SK-N-SH (cell line): Measurements from ENCODE around the gene NOSTRIN. TPM values are rescaled to one million over a fixed set of nuclear protein-coding genes. Genes with fewer than 3 reads are reported as not detected.

Experiments used
- CTCF ChIA-PET: fragments of 300-600, 350-600 bp; formaldehyde crosslinking; extraction: SDS; loops from one replicate; lab custom pipeline; 2021; lab: Yijun Ruan, JAX
- POLR2A ChIA-PET: fragments of 350-600 bp; sonication (Branson Sonifier 250); formaldehyde crosslinking; extraction: SDS; loops from one replicate; lab custom pipeline; 2020; ENCODE audit warnings: antibody characterized with exemption, inconsistent platforms; lab: Yijun Ruan, JAX
- DNase-seq: peaks from one replicate; pipeline ENCODE4 v3.0.0; 2012
- H2AFZ ChIP-seq: fragments of 200-600 bp; sonication (generic); 2 replicates; pipeline ENCODE4 v1.8.1; 2016; ENCODE audit warnings: antibody characterized with exemption, mild to moderate bottlenecking, low read depth
- H3F3A ChIP-seq: fragments of 200-600 bp; sonication (generic); replicated peaks from 2 replicates; pipeline ENCODE3; 2016; ENCODE audit warnings: antibody characterized with exemption, mild to moderate bottlenecking; ENCODE audit not compliant: insufficient read depth
- H3K27ac ChIP-seq, 2 experiments: fragments of 200-500 bp in 1 of 2; fragments of 200-600 bp in 1 of 2; sonication (Bioruptor generic) in 1 of 2; sonication (generic), shearing (Covaris generic) in 1 of 2; 2 replicates each; pipeline versions ENCODE4 v1.5.1 to v1.6.1; 2014 to 2016; ENCODE audit warnings: low read depth in 2 of 2, inconsistent platforms in 1 of 2, low read length in 1 of 2, mild to moderate bottlenecking in 1 of 2, mixed read lengths in 1 of 2
- H3K27me3 ChIP-seq: fragments of 200-600 bp; sonication (generic), shearing (Covaris generic); 2 replicates; pipeline ENCODE4 v1.6.1; 2016; ENCODE audit warnings: mixed run types; ENCODE audit not compliant: insufficient read depth
- H3K36me3 ChIP-seq, 2 experiments: fragments of 200-500 bp in 1 of 2; fragments of 200-600 bp in 1 of 2; sonication (Bioruptor generic) in 1 of 2; sonication (generic) in 1 of 2; replicated peaks in 1 of 2; 2 replicates each; pipeline versions ENCODE3 to v1.5.1; 2014 to 2016; ENCODE audit warnings: low read length in 1 of 2, mild to moderate bottlenecking in 1 of 2; ENCODE audit not compliant: insufficient read depth in 2 of 2, control insufficient read depth in 1 of 2
- H3K4me1 ChIP-seq, 2 experiments: fragments of 200-500 bp in 1 of 2; fragments of 200-600 bp in 1 of 2; sonication (Bioruptor generic) in 1 of 2; sonication (generic), shearing (Covaris generic) in 1 of 2; 2 replicates each; pipeline versions ENCODE4 v1.5.1 to v1.6.1; 2014 to 2016; ENCODE audit warnings: low read depth in 1 of 2, low read length in 1 of 2, mixed run types in 1 of 2; ENCODE audit not compliant: insufficient read depth in 2 of 2, control insufficient read depth in 1 of 2
- H3K4me2 ChIP-seq: fragments of 200-600 bp; sonication (generic), shearing (Covaris generic); 2 replicates; pipeline ENCODE4 v1.6.1; 2017; ENCODE audit warnings: mixed run types
- H3K4me3 ChIP-seq, 2 experiments: fragments of 200-500 bp in 1 of 2; fragments of 200-600 bp in 1 of 2; sonication (Bioruptor generic) in 1 of 2; sonication (generic), shearing (Covaris generic) in 1 of 2; 2 replicates each; pipeline versions ENCODE4 v1.5.1 to v1.8.1; 2014 to 2016; ENCODE audit warnings: low read depth in 2 of 2, inconsistent platforms in 1 of 2, low read length in 1 of 2, mild to moderate bottlenecking in 1 of 2, mixed read lengths in 1 of 2, moderate library complexity in 1 of 2
- H3K79me2 ChIP-seq: fragments of 200-600 bp; sonication (generic); 2 replicates; pipeline ENCODE4 v1.8.1; 2017; ENCODE audit warnings: mild to moderate bottlenecking; ENCODE audit not compliant: insufficient read depth
- H3K9ac ChIP-seq: fragments of 200-600 bp; sonication (generic); 2 replicates; pipeline ENCODE4 v1.6.1; 2017; ENCODE audit warnings: mixed run types
- H3K9me2 ChIP-seq: fragments of 200-600 bp; sonication (generic); 2 replicates; pipeline ENCODE4 v1.6.1; 2017; ENCODE audit warnings: mixed run types
- H3K9me3 ChIP-seq: fragments of 200-600 bp; sonication (generic); 2 replicates; pipeline ENCODE4 v1.6.1; 2017; ENCODE audit warnings: mixed run types, mild to moderate bottlenecking, moderate library complexity
- H4K20me1 ChIP-seq: fragments of 200-600 bp; sonication (generic); 2 replicates; pipeline ENCODE4 v1.6.1; 2017; ENCODE audit warnings: mild to moderate bottlenecking, mixed run types; ENCODE audit not compliant: insufficient read depth
- CHD2 ChIP-seq: fragments of 150-350 bp; IDR thresholded peaks from 2 replicates; pipeline ENCODE4 v1.6.1; 2018; ENCODE audit warnings: low read length; ENCODE audit not compliant: partially characterized antibody
- ELF1 ChIP-seq: IDR thresholded peaks from 2 replicates; pipeline ENCODE4 v1.4.0; 2012
- EP300 ChIP-seq, 2 experiments: IDR thresholded peaks; 2 replicates each; pipeline versions ENCODE4 v1.4.0 to v1.6.1; 2012; ENCODE audit warnings: borderline replicate concordance in 1 of 2, low read depth in 1 of 2, low read length in 1 of 2
- FOSL2 ChIP-seq: IDR thresholded peaks from 2 replicates; pipeline ENCODE4 v1.4.0; 2012; ENCODE audit warnings: low read depth, mild to moderate bottlenecking, moderate library complexity, borderline replicate concordance
- FOXM1 ChIP-seq: IDR thresholded peaks from 2 replicates; pipeline ENCODE4 v1.4.0; 2012; ENCODE audit warnings: low read depth, mild to moderate bottlenecking
- GATA2 ChIP-seq: sonication (generic); formaldehyde crosslinking; IDR thresholded peaks from 2 replicates; pipeline ENCODE4 v1.5.0; 2020; ENCODE audit warnings: mild to moderate bottlenecking, missing genetic modification reagents
- MEF2A ChIP-seq: IDR thresholded peaks from 2 replicates; pipeline ENCODE4 v1.4.0; 2012; ENCODE audit warnings: low read depth, borderline replicate concordance
- POLR2AphosphoS5 ChIP-seq: IDR thresholded peaks from 2 replicates; pipeline ENCODE4 v1.6.1; 2012; ENCODE audit warnings: low read depth, low read length
- RAD21 ChIP-seq: IDR thresholded peaks from 2 replicates; pipeline ENCODE4 v1.6.1; 2012; ENCODE audit warnings: mild to moderate bottlenecking, low read length
- RCOR1 ChIP-seq: fragments of 150-350 bp; IDR thresholded peaks from 2 replicates; pipeline ENCODE4 v1.6.1; 2017; ENCODE audit warnings: antibody characterized with exemption, low read length
- TCF12 ChIP-seq: IDR thresholded peaks from 2 replicates; pipeline ENCODE4 v1.4.0; 2012
- USF1 ChIP-seq: IDR thresholded peaks from 2 replicates; pipeline ENCODE4 v1.4.0; 2012; ENCODE audit warnings: low read depth, borderline replicate concordance
- WGBS: methylation state at CpG from one replicate; pipeline ENCODE4 v1.1.6; 2017; ENCODE audit warnings: low lambda C conversion rate; 5-methylcytosine and 5-hydroxymethylcytosine counted together
- polyA plus RNA-seq, 3 experiments: library from polyadenylated mRNA; depleted of rRNA; stranded (reverse); fragments of >200 nt; gene quantifications; 2 replicates each; pipeline ENCODE4 v1.2.3, GENCODE V29; 2012
- TF ChIP-seq, protein P1 (sequence below): IDR thresholded peaks from 2 replicates; pipeline ENCODE4 v1.4.0; 2012; ENCODE audit warnings: low read depth
- TF ChIP-seq, protein P2 (sequence below): IDR thresholded peaks from 2 replicates; pipeline ENCODE4 v1.6.1; 2012; ENCODE audit warnings: mild to moderate bottlenecking, low read depth, low read length, moderate library complexity
- TF ChIP-seq, protein P3 (sequence below): fragments of 150-350 bp; IDR thresholded peaks from 2 replicates; pipeline ENCODE4 v1.6.1; 2017; ENCODE audit warnings: antibody characterized with exemption, low read length, low read depth, borderline replicate concordance

NOSTRIN gene
- polyA plus RNA-seq, 1 of the 3 experiments (the other 2 are of a cell fraction) = not detected

DNA sequence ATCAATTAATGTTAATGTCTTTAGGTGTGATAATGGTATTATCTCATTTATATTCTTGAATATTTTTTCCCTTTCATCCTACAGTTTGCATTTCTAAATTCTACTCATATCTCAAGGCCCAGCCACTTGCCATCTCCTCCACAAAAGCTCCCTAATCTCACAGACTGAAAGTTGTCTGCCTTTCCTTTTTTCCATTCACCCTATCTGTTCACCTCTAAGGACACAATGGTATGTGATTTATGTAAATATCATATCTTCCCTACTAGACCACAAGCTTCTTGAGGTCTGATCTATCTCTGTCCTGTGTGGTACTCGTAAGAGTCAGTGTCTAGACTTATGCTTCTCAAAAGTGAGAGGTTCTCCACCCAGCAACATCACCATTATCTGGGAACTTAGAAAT is 91.7 kb downstream of the NOSTRIN start:
- Histone ChIP-seq H4K20me1 (no peaks in the 10 kb centered on the region), H3K4me2 (no peak overlapping the region), H3K9me3 (no peaks in the 10 kb centered on the region), H3K4me3 (no peak overlapping the region), H3K27me3 (no peaks in the 10 kb centered on the region), H3F3A (peaks cover 6% of the 10 kb centered on the region), H3K9ac (no peak overlapping the region), H3K79me2 (peaks cover 11% of the 10 kb centered on the region), H3K4me1 (peaks cover 5 to 7% of the 10 kb centered on the region in 2 experiments; a peak in 2 of 4 replicates), H3K9me2 (no peaks in the 10 kb centered on the region), H3K27ac (no peak overlapping the region), H2AFZ (no peak overlapping the region), H3K36me3 (no peaks in the 10 kb centered on the region)
- POLR2A ChIA-PET = no interaction called here
- CTCF ChIA-PET = no interaction called here
- TF ChIP-seq, protein P1, sequence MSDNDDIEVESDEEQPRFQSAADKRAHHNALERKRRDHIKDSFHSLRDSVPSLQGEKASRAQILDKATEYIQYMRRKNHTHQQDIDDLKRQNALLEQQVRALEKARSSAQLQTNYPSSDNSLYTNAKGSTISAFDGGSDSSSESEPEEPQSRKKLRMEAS = no peak
- WGBS = 52% methylated on average over 1 of the region's 1 CpG
- no peak for DNase-seq

DNA sequence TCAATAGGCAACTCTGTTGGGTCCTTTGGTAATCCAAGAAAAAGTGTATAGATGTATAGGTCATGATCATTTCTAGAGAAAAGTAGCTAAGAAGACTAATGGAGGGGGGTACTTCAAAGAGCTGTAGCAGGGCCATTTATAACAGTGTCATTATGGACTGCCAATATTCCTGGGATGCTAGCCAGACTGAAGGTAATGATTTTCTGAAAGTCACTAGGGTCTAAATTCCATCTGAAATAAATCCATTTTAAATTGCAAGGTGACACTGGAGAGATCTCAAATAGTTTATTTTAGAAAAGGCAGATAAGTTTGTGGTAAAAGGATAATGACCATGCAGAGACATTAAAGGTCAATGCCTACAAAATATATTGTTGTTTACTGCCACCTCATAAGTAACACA is 92.3 kb downstream of the NOSTRIN start:
- H3K9me2 ChIP-seq = no peaks in the 10 kb centered on the region
- no peaks in the 10 kb centered on the region for H3K9me3 ChIP-seq
- CTCF ChIA-PET = no interaction called here
- H4K20me1 ChIP-seq = no peaks in the 10 kb centered on the region
- no peak overlapping the region for H3K4me2 ChIP-seq
- H3K27ac ChIP-seq = no peak overlapping the region
- TF ChIP-seq, protein P2, sequence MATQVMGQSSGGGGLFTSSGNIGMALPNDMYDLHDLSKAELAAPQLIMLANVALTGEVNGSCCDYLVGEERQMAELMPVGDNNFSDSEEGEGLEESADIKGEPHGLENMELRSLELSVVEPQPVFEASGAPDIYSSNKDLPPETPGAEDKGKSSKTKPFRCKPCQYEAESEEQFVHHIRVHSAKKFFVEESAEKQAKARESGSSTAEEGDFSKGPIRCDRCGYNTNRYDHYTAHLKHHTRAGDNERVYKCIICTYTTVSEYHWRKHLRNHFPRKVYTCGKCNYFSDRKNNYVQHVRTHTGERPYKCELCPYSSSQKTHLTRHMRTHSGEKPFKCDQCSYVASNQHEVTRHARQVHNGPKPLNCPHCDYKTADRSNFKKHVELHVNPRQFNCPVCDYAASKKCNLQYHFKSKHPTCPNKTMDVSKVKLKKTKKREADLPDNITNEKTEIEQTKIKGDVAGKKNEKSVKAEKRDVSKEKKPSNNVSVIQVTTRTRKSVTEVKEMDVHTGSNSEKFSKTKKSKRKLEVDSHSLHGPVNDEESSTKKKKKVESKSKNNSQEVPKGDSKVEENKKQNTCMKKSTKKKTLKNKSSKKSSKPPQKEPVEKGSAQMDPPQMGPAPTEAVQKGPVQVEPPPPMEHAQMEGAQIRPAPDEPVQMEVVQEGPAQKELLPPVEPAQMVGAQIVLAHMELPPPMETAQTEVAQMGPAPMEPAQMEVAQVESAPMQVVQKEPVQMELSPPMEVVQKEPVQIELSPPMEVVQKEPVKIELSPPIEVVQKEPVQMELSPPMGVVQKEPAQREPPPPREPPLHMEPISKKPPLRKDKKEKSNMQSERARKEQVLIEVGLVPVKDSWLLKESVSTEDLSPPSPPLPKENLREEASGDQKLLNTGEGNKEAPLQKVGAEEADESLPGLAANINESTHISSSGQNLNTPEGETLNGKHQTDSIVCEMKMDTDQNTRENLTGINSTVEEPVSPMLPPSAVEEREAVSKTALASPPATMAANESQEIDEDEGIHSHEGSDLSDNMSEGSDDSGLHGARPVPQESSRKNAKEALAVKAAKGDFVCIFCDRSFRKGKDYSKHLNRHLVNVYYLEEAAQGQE = no peak
- TF ChIP-seq, all 33 proteins: peak for 0
- H3K79me2 ChIP-seq = peaks cover 5% of the 10 kb centered on the region
- peaks cover 6% of the 10 kb centered on the region for H3F3A ChIP-seq
- no peak for DNase-seq
- no peak overlapping the region for H3K4me3 ChIP-seq
- peaks cover 0 to 3% of the 10 kb centered on the region in 2 experiments; a peak in 1 of 4 replicates for H3K4me1 ChIP-seq
- POLR2A ChIA-PET = no interaction called here
- no peaks in the 10 kb centered on the region for H3K27me3 ChIP-seq
- no peaks in the 10 kb centered on the region for H3K36me3 ChIP-seq
- H2AFZ ChIP-seq = no peak overlapping the region
- no peak overlapping the region for H3K9ac ChIP-seq

GRCh38 chr2:168895771-168896170 is 93.3 kb downstream of the NOSTRIN start:
- no peaks in the 10 kb centered on the region for H3K9me3 ChIP-seq
- no peak overlapping the region for H3K9ac ChIP-seq
- POLR2A ChIA-PET = no interaction called here
- no peak overlapping the region for H3K27ac ChIP-seq
- H3K36me3 ChIP-seq = no peaks in the 10 kb centered on the region
- no peak overlapping the region for H3K4me3 ChIP-seq
- CTCF ChIA-PET = no interaction called here
- H3F3A ChIP-seq = peaks cover 4% of the 10 kb centered on the region
- H3K27me3 ChIP-seq = no peaks in the 10 kb centered on the region
- DNase-seq = no peak
- no peaks in the 10 kb centered on the region for H3K9me2 ChIP-seq
- no peak overlapping the region for H2AFZ ChIP-seq
- H4K20me1 ChIP-seq = no peaks in the 10 kb centered on the region
- H3K4me1 ChIP-seq = no peaks in the 10 kb centered on the region
- H3K79me2 ChIP-seq = no peaks in the 10 kb centered on the region
- H3K4me2 ChIP-seq = no peak overlapping the region
- TF ChIP-seq POLR2AphosphoS5 (no peak), TCF12 (no peak), USF1 (no peak), FOSL2 (no peak), RAD21 (no peak), CHD2 (no peak), FOXM1 (no peak), MEF2A (no peak), ELF1 (no peak), EP300 (IDR thresholded peaks at IDR 0.05; ENCODE audit: borderline replicate concordance in 1 of 2, low read depth in 1 of 2, low read length in 1 of 2) (no peak), GATA2 (no peak), RCOR1 (no peak)
- TF ChIP-seq, protein P3, sequence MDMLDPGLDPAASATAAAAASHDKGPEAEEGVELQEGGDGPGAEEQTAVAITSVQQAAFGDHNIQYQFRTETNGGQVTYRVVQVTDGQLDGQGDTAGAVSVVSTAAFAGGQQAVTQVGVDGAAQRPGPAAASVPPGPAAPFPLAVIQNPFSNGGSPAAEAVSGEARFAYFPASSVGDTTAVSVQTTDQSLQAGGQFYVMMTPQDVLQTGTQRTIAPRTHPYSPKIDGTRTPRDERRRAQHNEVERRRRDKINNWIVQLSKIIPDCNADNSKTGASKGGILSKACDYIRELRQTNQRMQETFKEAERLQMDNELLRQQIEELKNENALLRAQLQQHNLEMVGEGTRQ = no peak
- TF ChIP-seq, protein P1 = no peak
